ENCODE results near the gene COL6A3. TPM values are rescaled to one million over a fixed set of nuclear protein-coding genes. Genes with fewer than 3 reads are reported as not detected.
A peak's percentile ranks its signal among the peaks of the same experiment; 100 is the strongest.

The COL6A3 gene
- total and polyA plus RNA-seq, 2 of the 13 experiments (the other 11 are each of a cell fraction or from before 2014, with no cell fraction given) = 0.03 TPM; not detected in 1

- peak; percentile 42; the same call in 1 of the 2 replicates for TF ChIP-seq ZNF687 (CRISPR knock-in tag; IDR thresholded peaks at IDR 0.05)
- no peak for TF ChIP-seq FOXA1 (IDR thresholded peaks at IDR 0.05)
- peak; percentile 21; the same call in 1 of the 2 replicates for TF ChIP-seq FOXA1 (CRISPR knock-in tag; IDR thresholded peaks at IDR 0.05)
- TF ChIP-seq ZSCAN22 (CRISPR knock-in tag; IDR thresholded peaks at IDR 0.05) = no peak
- TF ChIP-seq, protein P1, sequence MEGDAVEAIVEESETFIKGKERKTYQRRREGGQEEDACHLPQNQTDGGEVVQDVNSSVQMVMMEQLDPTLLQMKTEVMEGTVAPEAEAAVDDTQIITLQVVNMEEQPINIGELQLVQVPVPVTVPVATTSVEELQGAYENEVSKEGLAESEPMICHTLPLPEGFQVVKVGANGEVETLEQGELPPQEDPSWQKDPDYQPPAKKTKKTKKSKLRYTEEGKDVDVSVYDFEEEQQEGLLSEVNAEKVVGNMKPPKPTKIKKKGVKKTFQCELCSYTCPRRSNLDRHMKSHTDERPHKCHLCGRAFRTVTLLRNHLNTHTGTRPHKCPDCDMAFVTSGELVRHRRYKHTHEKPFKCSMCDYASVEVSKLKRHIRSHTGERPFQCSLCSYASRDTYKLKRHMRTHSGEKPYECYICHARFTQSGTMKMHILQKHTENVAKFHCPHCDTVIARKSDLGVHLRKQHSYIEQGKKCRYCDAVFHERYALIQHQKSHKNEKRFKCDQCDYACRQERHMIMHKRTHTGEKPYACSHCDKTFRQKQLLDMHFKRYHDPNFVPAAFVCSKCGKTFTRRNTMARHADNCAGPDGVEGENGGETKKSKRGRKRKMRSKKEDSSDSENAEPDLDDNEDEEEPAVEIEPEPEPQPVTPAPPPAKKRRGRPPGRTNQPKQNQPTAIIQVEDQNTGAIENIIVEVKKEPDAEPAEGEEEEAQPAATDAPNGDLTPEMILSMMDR (CRISPR knock-in tag; IDR thresholded peaks at IDR 0.05) = peak; percentile 69
- TF ChIP-seq FOXA3 (CRISPR knock-in tag; IDR thresholded peaks at IDR 0.05) = 0 out of 2 replicates have a peak, but pooled peaks have one; percentile 25
- TF ChIP-seq ETV5 (CRISPR knock-in tag; IDR thresholded peaks at IDR 0.05; ENCODE audit: borderline replicate concordance) = peak; percentile 41; the same call in 1 of the 2 replicates
- TF ChIP-seq RAD21 (CRISPR knock-in tag; IDR thresholded peaks at IDR 0.05) = peak; percentile 40
- peak in 1 of 2 experiments; percentile 48; a peak in 1 of 4 replicates for TF ChIP-seq HMGXB4 (CRISPR knock-in tag; IDR thresholded peaks at IDR 0.05; ENCODE audit: borderline replicate concordance in 1 of 2, low read depth in 1 of 2)
- TF ChIP-seq ZNF263 (CRISPR knock-in tag; IDR thresholded peaks at IDR 0.05) = 0 out of 2 replicates have a peak, but pooled peaks have one; percentile 33
- TF ChIP-seq HNF4A (CRISPR knock-in tag; IDR thresholded peaks at IDR 0.05) = no peak
- no peak for TF ChIP-seq TBL1XR1 (IDR thresholded peaks at IDR 0.05; ENCODE audit: borderline replicate concordance, low read length, partially characterized antibody)
- TF ChIP-seq KDM5B (CRISPR knock-in tag; IDR thresholded peaks at IDR 0.05; ENCODE audit: borderline replicate concordance) = no peak
- peak; percentile 56; the same call in 1 of the 2 replicates for TF ChIP-seq KDM2A (CRISPR knock-in tag; IDR thresholded peaks at IDR 0.05; ENCODE audit: borderline replicate concordance, low read depth)
- 0 out of 2 replicates have a peak, but pooled peaks have one; percentile 52 for TF ChIP-seq EZH2 (conservative IDR thresholded peaks at IDR 0.05; ENCODE audit: low read depth, low read length)
- 0 out of 2 replicates have a peak, but pooled peaks have one; percentile 9 for TF ChIP-seq DMTF1 (CRISPR knock-in tag; IDR thresholded peaks at IDR 0.05)
- TF ChIP-seq ERF (CRISPR knock-in tag; IDR thresholded peaks at IDR 0.05) = peak; percentile 34; the same call in 1 of the 2 replicates
- no peak for TF ChIP-seq FOXC1 (CRISPR knock-in tag; IDR thresholded peaks at IDR 0.05; ENCODE audit: borderline replicate concordance)
- no peak for TF ChIP-seq ZNF224 (CRISPR knock-in tag; IDR thresholded peaks at IDR 0.05)
- 0 out of 2 replicates have a peak, but pooled peaks have one; percentile 20 for TF ChIP-seq ELF3 (CRISPR knock-in tag; IDR thresholded peaks at IDR 0.05)
Measured at GRCh38 chr2:237421542-237422116, 7.7 kb upstream of the COL6A3 start (continued).

Data from HepG2 (cell line).